Smooth muscle cell (in vitro differentiated cells): Measurements from ENCODE around the gene MYLK4. TPM values are rescaled to one million over a fixed set of nuclear protein-coding genes. Genes with fewer than 3 reads are reported as not detected.

Experiments
- DNase-seq: peaks from one replicate; lab custom pipeline; 2025; ENCODE audit not compliant: unreplicated experiment; lab: John Stamatoyannopoulos, UW
- H2AFZ ChIP-seq: fragments of 200-600 bp; sonication (generic); 2 replicates; pipeline ENCODE4 v1.6.0; 2016; ENCODE audit warnings: antibody characterized with exemption, low read depth, mild to moderate bottlenecking
- H3F3A ChIP-seq: fragments of 200-600 bp; sonication (generic); 2 replicates; pipeline ENCODE4 v1.6.0; 2017; ENCODE audit warnings: antibody characterized with exemption, low read depth
- H3K27ac ChIP-seq: fragments of 200-600 bp; sonication (generic); 2 replicates; pipeline ENCODE4 v1.5.1; 2016; ENCODE audit warnings: low read depth, mild to moderate bottlenecking
- H3K27me3 ChIP-seq: fragments of 200-600 bp; sonication (generic); 2 replicates; pipeline ENCODE4 v1.6.1; 2016; ENCODE audit warnings: low read depth, mild to moderate bottlenecking
- H3K36me3 ChIP-seq: fragments of 200-600 bp; sonication (generic); 2 replicates; pipeline ENCODE4 v1.5.1; 2016; ENCODE audit warnings: low read depth
- H3K4me1 ChIP-seq: fragments of 200-600 bp; sonication (generic); 2 replicates; pipeline ENCODE4 v1.5.1; 2016; ENCODE audit warnings: low read depth
- H3K4me2 ChIP-seq: fragments of 200-600 bp; sonication (generic); 2 replicates; pipeline ENCODE4 v1.6.0; 2016; ENCODE audit warnings: mild to moderate bottlenecking
- H3K4me3 ChIP-seq: fragments of 200-600 bp; sonication (generic); 2 replicates; pipeline ENCODE4 v1.5.1; 2016; ENCODE audit warnings: mild to moderate bottlenecking
- H3K79me2 ChIP-seq: fragments of 200-600 bp; sonication (generic); 2 replicates; pipeline ENCODE4 v1.6.0; 2016; ENCODE audit warnings: low read depth, mild to moderate bottlenecking
- H3K9ac ChIP-seq: fragments of 200-600 bp; sonication (generic); 2 replicates; pipeline ENCODE4 v1.6.0; 2016; ENCODE audit warnings: low read depth
- H3K9me3 ChIP-seq: fragments of 200-600 bp; sonication (generic); replicated peaks from 2 replicates; pipeline ENCODE4 v1.5.1; 2016; ENCODE audit warnings: low read depth
- H4K20me1 ChIP-seq: fragments of 200-600 bp; sonication (generic); 2 replicates; pipeline ENCODE4 v1.6.0; 2016; ENCODE audit warnings: low read depth
- WGBS: methylation state at CpG from one replicate; pipeline ENCODE4 v1.1.7; 2016; ENCODE audit warnings: low lambda C conversion rate; 5-methylcytosine and 5-hydroxymethylcytosine counted together
- polyA plus RNA-seq: library from polyadenylated mRNA; unstranded; fragments of >200 nt; fragmentation: Nextera tagmentation; extraction: Ambion mirVana; gene quantifications from 2 replicates; pipeline ENCODE4 v1.2.1, GENCODE V29; 2016
- total RNA-seq: library from RNA; depleted of rRNA; stranded (reverse); fragments of >200 nt; gene quantifications from 2 replicates; pipeline ENCODE4 v1.2.3, GENCODE V29; 2014
- TF ChIP-seq, protein P1 (sequence below): fragments of 200-600 bp; sonication (generic); IDR thresholded peaks from 2 replicates; pipeline ENCODE4 v1.5.1; 2017; ENCODE audit warnings: borderline replicate concordance, mild to moderate bottlenecking, antibody characterized with exemption; ENCODE audit not compliant: insufficient read depth, poor library complexity, severe bottlenecking

Gene MYLK4
- total and polyA plus RNA-seq, 2 experiments from 2014 or later = 0.21 to 0.90 TPM

DNA sequence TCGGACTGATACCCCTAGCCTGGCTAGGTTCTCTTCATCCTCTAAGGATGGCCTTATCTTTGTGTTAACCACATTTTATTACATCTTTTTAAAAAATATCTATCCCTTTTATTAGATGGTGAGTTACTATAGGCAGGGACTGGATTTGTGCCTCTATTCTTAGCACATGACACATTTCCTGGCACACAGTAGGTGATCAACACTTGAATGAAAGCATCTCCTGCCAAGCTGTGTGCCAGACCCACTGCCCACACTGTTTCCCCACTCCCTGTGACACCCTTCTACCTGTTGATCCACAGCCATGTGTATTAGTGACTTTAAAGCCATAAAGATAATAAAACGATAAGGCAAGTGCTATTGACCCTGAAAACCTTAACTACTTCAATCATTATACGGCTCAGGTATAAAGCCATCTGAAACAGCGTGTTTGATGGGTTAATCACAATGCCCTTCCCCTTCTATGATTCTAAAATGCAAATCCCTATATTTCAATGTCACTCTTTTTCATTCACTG is 73.6 kb downstream of the MYLK4 start:
- no peak overlapping the region for H2AFZ ChIP-seq
- TF ChIP-seq, protein P1, sequence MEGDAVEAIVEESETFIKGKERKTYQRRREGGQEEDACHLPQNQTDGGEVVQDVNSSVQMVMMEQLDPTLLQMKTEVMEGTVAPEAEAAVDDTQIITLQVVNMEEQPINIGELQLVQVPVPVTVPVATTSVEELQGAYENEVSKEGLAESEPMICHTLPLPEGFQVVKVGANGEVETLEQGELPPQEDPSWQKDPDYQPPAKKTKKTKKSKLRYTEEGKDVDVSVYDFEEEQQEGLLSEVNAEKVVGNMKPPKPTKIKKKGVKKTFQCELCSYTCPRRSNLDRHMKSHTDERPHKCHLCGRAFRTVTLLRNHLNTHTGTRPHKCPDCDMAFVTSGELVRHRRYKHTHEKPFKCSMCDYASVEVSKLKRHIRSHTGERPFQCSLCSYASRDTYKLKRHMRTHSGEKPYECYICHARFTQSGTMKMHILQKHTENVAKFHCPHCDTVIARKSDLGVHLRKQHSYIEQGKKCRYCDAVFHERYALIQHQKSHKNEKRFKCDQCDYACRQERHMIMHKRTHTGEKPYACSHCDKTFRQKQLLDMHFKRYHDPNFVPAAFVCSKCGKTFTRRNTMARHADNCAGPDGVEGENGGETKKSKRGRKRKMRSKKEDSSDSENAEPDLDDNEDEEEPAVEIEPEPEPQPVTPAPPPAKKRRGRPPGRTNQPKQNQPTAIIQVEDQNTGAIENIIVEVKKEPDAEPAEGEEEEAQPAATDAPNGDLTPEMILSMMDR = no peak
- 92% methylated on average over 4 of the region's 4 CpGs for WGBS
- H3K4me2 ChIP-seq = no peak overlapping the region
- H3F3A ChIP-seq = no peaks in the 10 kb centered on the region
- H3K36me3 ChIP-seq = no peaks in the 10 kb centered on the region
- no peaks in the 10 kb centered on the region for H3K9me3 ChIP-seq
- no peak overlapping the region for H3K27ac ChIP-seq
- H3K9ac ChIP-seq = no peak overlapping the region
- H3K4me3 ChIP-seq = no peak overlapping the region
- H3K79me2 ChIP-seq = no peaks in the 10 kb centered on the region
- H3K4me1 ChIP-seq = no peaks in the 10 kb centered on the region
- H4K20me1 ChIP-seq = no peaks in the 10 kb centered on the region
- DNase-seq = no peak
- no peaks in the 10 kb centered on the region for H3K27me3 ChIP-seq

DNA sequence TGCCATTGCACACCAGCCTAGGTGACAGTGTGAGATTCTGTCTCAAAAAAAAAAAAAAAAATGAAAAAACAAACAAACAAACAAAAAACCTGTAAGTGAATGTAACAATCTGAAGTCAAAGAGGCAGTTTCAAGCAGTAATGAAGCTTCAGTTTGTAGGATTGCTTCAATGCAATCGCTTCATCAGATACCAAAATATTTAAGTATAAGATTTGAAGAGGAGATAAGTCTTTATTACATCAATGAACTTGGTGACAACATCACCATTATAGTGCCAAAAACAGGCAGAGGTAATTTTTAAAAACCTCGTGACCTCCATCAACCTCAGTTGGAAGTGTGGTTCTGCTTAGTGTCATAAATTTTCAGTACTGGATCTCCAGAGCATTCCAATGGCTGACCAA is 74.7 kb downstream of the MYLK4 start:
- Histone ChIP-seq H3K36me3 (no peaks in the 10 kb centered on the region), H2AFZ (no peak overlapping the region), H3K27me3 (no peaks in the 10 kb centered on the region), H3F3A (no peaks in the 10 kb centered on the region), H3K27ac (no peak overlapping the region), H3K9ac (no peak overlapping the region), H4K20me1 (no peaks in the 10 kb centered on the region), H3K4me3 (no peak overlapping the region), H3K9me3 (no peaks in the 10 kb centered on the region), H3K4me1 (no peaks in the 10 kb centered on the region), H3K4me2 (no peak overlapping the region), H3K79me2 (no peaks in the 10 kb centered on the region)
- DNase-seq = no peak
- TF ChIP-seq, protein P1 = no peak
- WGBS = 91% methylated on average over 2 of the region's 2 CpGs

- DNase-seq = no peak
- Histone ChIP-seq H3K27ac (no peak overlapping the region), H3K4me2 (no peak overlapping the region), H4K20me1 (no peaks in the 10 kb centered on the region), H3K4me1 (no peaks in the 10 kb centered on the region), H3K9ac (no peak overlapping the region), H3K27me3 (no peaks in the 10 kb centered on the region), H3K36me3 (no peaks in the 10 kb centered on the region), H3K79me2 (no peaks in the 10 kb centered on the region), H3K9me3 (no peaks in the 10 kb centered on the region), H2AFZ (no peak overlapping the region), H3F3A (no peaks in the 10 kb centered on the region), H3K4me3 (no peak overlapping the region)
- 96% methylated on average over 6 of the region's 6 CpGs for WGBS
- TF ChIP-seq, protein P1 = no peak
Observed at GRCh38 chr6:2674857-2675256, 75.9 kb downstream of the MYLK4 start.

DNA sequence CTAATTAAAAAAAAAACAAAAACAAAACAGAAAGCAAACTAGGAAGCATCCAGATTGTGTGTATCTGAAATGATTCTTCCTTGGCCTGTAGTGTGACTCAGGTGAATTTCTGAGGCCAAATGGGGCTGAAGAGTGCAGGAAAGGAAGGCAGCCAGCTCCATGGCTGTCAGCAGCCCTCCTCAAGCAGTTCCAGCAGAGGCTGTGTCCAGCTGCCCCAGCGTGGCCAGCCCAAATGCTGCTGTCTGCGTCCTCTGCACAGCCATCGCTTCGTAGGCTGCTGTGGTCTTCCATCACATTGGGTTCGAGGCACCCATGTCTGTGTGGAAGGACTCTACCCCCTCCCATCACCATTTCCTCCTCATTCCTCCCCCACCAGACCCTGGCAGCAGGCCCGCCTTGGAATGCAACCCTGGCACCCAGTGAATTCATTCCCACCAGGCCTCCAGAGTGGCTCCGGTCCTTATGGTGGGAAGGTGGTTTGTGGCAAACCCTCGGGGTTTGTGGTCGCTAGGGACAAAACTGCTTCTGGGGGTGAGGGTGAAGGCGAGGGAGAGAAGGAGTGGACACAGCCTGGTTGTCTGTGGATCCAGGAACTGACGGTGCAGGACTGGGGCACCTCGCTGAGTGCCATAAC is 81.5 kb downstream of the MYLK4 start:
- no peak overlapping the region for H3K9ac ChIP-seq
- H2AFZ ChIP-seq = no peak overlapping the region
- no peak overlapping the region for H3K4me3 ChIP-seq
- H3K4me2 ChIP-seq = no peak overlapping the region
- DNase-seq = no peak
- H3F3A ChIP-seq = no peaks in the 10 kb centered on the region
- no peaks in the 10 kb centered on the region for H4K20me1 ChIP-seq
- TF ChIP-seq, protein P1 = no peak
- H3K79me2 ChIP-seq = no peaks in the 10 kb centered on the region
- 89% methylated on average over 12 of the region's 12 CpGs for WGBS
- H3K27me3 ChIP-seq = no peaks in the 10 kb centered on the region
- no peaks in the 10 kb centered on the region for H3K36me3 ChIP-seq
- H3K4me1 ChIP-seq = no peaks in the 10 kb centered on the region
- no peaks in the 10 kb centered on the region for H3K9me3 ChIP-seq
- H3K27ac ChIP-seq = no peak overlapping the region
